Measurements from ENCODE around the gene TNKS2. TPM values are rescaled to one million over a fixed set of nuclear protein-coding genes. Genes with fewer than 3 reads are reported as not detected.

The TNKS2 gene
- total and polyA plus RNA-seq, 2 of the 13 experiments (the other 11 are each of a cell fraction or from before 2014, with no cell fraction given), result 15.2 to 19.4 TPM

DNA sequence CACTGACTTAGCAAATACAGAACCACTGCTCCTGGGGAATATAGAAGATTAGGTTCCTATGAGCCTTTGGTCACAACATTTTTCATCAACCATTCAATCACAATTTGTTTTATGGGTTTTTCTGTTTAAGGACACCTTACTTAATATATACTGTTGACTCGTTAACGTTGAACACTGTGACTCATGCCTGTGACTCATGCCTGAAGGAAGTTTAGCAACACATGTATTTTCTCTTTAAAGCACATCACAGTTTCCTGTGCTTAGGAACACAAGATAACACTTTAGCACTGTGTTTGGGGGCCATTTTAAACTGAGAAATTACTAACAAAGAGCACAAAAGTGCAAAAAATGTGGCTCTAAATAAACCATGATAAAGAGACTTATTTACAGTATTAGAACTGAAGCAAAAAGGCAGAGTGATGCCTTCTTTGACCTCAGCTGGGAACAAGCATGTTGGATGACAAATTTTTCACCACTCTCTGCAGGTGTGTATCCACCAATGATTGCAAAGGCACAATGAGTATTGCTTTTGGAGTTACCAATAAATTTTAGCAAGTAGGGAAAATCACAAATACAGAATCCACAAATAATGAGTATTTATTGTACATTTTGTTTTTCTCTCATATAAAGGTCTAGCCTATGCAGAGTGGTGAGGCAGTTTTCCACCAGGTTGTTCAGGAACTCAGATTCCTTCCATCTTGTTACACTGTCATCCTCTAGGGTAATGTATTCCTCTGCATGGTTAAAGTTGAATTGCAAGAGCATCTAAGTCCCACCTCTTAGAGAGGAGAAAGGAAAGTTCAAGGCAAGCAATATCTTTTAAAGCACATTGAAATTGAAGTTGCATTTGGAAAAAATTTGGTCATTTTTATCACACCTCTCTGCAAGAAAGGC is 103.8 kb downstream of the TNKS2 start (continued):
- TF ChIP-seq ZNF792 (CRISPR knock-in tag; IDR thresholded peaks at IDR 0.05), result peak; percentile 42; the same call in 1 of the 2 replicates
- TF ChIP-seq CHD4 (IDR thresholded peaks at IDR 0.05; ENCODE audit: borderline replicate concordance, low read length), result no peak
- TF ChIP-seq ARHGAP35 (CRISPR knock-in tag; IDR thresholded peaks at IDR 0.05; ENCODE audit: borderline replicate concordance), result no peak
- TF ChIP-seq GABPB1 (CRISPR knock-in tag; IDR thresholded peaks at IDR 0.05), result 0 out of 2 replicates have a peak, but pooled peaks have one; percentile 17
- peak; percentile 84 for TF ChIP-seq ATF3 (CRISPR knock-in tag; IDR thresholded peaks at IDR 0.05)
- TF ChIP-seq YEATS2 (CRISPR knock-in tag; IDR thresholded peaks at IDR 0.05; ENCODE audit: borderline replicate concordance), result peak; percentile 30; the same call in 1 of the 2 replicates
- no peak for TF ChIP-seq NR2F6 (IDR thresholded peaks at IDR 0.05)
- TF ChIP-seq NR2F6 (CRISPR knock-in tag; IDR thresholded peaks at IDR 0.05), result 0 out of 2 replicates have a peak, but pooled peaks have one; percentile 25
- no peak for TF ChIP-seq SOX6 (IDR thresholded peaks at IDR 0.05)
- TF ChIP-seq SOX6 (CRISPR knock-in tag; IDR thresholded peaks at IDR 0.05), result peak; percentile 34; the same call in 1 of the 2 replicates
- no peak for TF ChIP-seq NBN (conservative IDR thresholded peaks at IDR 0.05)
- peak; percentile 63 for TF ChIP-seq CREB1 (IDR thresholded peaks at IDR 0.05)
- peak; percentile 53; the same call in 1 of the 2 replicates for TF ChIP-seq CREB1 (CRISPR knock-in tag; IDR thresholded peaks at IDR 0.05)
- TF ChIP-seq DNMT1 (CRISPR knock-in tag; IDR thresholded peaks at IDR 0.05), result no peak
- no peak for TF ChIP-seq RBM22 (optimal IDR thresholded peaks at IDR 0.05; ENCODE audit: low read length)
- no peak for TF ChIP-seq GFI1 (CRISPR knock-in tag; IDR thresholded peaks at IDR 0.05; ENCODE audit: borderline replicate concordance)
- no peak for TF ChIP-seq SP5 (CRISPR knock-in tag; IDR thresholded peaks at IDR 0.05; ENCODE audit: borderline replicate concordance, low read depth)
- TF ChIP-seq ADNP (CRISPR knock-in tag; IDR thresholded peaks at IDR 0.05), result no peak
- no peak for TF ChIP-seq ZNF343 (CRISPR knock-in tag; IDR thresholded peaks at IDR 0.05)
- TF ChIP-seq MED1 (CRISPR knock-in tag; IDR thresholded peaks at IDR 0.05), result peak; percentile 56; the same call in 1 of the 2 replicates
- TF ChIP-seq, protein P1, sequence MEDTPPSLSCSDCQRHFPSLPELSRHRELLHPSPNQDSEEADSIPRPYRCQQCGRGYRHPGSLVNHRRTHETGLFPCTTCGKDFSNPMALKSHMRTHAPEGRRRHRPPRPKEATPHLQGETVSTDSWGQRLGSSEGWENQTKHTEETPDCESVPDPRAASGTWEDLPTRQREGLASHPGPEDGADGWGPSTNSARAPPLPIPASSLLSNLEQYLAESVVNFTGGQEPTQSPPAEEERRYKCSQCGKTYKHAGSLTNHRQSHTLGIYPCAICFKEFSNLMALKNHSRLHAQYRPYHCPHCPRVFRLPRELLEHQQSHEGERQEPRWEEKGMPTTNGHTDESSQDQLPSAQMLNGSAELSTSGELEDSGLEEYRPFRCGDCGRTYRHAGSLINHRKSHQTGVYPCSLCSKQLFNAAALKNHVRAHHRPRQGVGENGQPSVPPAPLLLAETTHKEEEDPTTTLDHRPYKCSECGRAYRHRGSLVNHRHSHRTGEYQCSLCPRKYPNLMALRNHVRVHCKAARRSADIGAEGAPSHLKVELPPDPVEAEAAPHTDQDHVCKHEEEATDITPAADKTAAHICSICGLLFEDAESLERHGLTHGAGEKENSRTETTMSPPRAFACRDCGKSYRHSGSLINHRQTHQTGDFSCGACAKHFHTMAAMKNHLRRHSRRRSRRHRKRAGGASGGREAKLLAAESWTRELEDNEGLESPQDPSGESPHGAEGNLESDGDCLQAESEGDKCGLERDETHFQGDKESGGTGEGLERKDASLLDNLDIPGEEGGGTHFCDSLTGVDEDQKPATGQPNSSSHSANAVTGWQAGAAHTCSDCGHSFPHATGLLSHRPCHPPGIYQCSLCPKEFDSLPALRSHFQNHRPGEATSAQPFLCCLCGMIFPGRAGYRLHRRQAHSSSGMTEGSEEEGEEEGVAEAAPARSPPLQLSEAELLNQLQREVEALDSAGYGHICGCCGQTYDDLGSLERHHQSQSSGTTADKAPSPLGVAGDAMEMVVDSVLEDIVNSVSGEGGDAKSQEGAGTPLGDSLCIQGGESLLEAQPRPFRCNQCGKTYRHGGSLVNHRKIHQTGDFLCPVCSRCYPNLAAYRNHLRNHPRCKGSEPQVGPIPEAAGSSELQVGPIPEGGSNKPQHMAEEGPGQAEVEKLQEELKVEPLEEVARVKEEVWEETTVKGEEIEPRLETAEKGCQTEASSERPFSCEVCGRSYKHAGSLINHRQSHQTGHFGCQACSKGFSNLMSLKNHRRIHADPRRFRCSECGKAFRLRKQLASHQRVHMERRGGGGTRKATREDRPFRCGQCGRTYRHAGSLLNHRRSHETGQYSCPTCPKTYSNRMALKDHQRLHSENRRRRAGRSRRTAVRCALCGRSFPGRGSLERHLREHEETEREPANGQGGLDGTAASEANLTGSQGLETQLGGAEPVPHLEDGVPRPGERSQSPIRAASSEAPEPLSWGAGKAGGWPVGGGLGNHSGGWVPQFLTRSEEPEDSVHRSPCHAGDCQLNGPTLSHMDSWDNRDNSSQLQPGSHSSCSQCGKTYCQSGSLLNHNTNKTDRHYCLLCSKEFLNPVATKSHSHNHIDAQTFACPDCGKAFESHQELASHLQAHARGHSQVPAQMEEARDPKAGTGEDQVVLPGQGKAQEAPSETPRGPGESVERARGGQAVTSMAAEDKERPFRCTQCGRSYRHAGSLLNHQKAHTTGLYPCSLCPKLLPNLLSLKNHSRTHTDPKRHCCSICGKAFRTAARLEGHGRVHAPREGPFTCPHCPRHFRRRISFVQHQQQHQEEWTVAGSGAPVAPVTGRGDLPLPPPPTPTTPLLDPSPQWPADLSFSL (CRISPR knock-in tag; IDR thresholded peaks at IDR 0.05), result no peak
